ENCODE data around the gene SPAG16. TPM values are rescaled to one million over a fixed set of nuclear protein-coding genes. Genes with fewer than 3 reads are reported as not detected.

SPAG16 gene
- total RNA-seq, 1 donor from 2014 or later: 7.6 TPM

DNA sequence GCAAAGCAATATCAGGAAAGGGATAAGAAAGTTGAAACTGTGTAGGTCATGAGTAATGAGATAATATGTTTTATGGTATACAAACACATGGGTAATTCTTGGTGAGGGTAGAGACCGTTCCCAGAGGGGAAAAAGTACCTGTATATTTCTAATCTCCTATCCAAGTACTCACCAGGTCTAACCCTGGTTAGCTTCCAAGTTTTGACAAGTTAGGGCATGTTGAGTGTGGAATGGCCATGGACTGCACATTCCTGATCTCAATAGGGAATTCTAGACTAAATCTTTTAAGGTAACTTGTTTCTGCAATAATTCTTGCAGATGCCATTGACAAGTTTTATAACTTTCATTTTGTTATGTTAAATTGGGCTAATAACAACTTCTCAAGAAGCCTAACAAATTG is 216.6 kb downstream of the SPAG16 start:
- H3K4me1 ChIP-seq: no peaks in the 10 kb centered on the region
- TF ChIP-seq, protein P1, sequence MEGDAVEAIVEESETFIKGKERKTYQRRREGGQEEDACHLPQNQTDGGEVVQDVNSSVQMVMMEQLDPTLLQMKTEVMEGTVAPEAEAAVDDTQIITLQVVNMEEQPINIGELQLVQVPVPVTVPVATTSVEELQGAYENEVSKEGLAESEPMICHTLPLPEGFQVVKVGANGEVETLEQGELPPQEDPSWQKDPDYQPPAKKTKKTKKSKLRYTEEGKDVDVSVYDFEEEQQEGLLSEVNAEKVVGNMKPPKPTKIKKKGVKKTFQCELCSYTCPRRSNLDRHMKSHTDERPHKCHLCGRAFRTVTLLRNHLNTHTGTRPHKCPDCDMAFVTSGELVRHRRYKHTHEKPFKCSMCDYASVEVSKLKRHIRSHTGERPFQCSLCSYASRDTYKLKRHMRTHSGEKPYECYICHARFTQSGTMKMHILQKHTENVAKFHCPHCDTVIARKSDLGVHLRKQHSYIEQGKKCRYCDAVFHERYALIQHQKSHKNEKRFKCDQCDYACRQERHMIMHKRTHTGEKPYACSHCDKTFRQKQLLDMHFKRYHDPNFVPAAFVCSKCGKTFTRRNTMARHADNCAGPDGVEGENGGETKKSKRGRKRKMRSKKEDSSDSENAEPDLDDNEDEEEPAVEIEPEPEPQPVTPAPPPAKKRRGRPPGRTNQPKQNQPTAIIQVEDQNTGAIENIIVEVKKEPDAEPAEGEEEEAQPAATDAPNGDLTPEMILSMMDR (IDR thresholded peaks at IDR 0.05): no peak
- intact Hi-C loops (cut with DNase I): no loop called here
- H3K27me3 ChIP-seq: no peaks in the 10 kb centered on the region
- no peaks in the 10 kb centered on the region for H3K9me3 ChIP-seq
- no peaks in the 10 kb centered on the region for H3K36me3 ChIP-seq
- no peak overlapping the region for H3K27ac ChIP-seq
- H3K4me3 ChIP-seq: no peak overlapping the region
- DNase-seq (ENCODE audit: low spot score in 2 of 2): no peak

DNA sequence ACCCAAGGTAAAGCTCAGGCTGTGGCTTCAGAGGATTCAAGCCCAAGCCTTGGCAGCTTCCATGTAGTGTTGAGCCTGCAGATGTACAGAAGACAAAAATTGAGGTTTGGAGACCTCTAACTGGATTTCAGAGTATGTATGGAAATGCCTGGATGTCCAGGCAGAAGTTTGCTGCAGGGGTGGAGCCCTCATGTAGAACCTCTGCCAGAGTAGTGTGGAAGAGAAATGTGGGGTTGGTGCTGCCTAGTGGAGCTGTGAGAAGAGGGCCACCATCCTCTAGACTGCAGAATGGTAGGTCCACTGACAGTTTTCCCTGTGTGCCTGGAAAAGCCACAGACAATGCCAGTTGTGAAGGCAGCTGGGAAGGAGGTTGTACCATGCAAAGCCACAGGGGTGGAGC is 239.9 kb downstream of the SPAG16 start:
- intact Hi-C loops (cut with DNase I): no loop called here
- no peak overlapping the region for H3K27ac ChIP-seq
- no peaks in the 10 kb centered on the region for H3K36me3 ChIP-seq
- H3K4me3 ChIP-seq: no peak overlapping the region
- TF ChIP-seq, protein P1 (IDR thresholded peaks at IDR 0.05): no peak
- H3K9me3 ChIP-seq: no peaks in the 10 kb centered on the region
- no peak for DNase-seq (ENCODE audit: low spot score in 2 of 2)
- H3K27me3 ChIP-seq: no peaks in the 10 kb centered on the region
- no peaks in the 10 kb centered on the region for H3K4me1 ChIP-seq

DNA sequence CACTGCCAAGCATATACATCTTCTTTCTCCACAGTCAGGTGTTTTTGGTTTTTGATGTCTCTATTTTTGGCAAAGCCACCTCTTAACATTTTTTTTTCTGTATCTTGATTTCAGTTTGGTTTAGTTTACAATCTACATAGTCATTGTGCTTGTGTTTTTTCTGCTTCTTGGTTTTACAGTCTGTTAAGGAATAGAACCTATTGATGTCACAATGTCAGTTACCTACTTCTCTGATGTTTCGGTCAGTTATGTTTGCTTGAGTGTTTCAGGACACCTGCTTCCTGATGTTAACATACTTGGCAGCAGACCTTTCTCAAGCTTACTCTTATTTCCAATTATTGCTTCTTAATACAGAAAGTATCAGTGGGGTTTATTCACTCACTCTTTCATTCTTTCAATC is 253.3 kb downstream of the SPAG16 start:
- H3K4me1 ChIP-seq: no peaks in the 10 kb centered on the region
- TF ChIP-seq, protein P1 (IDR thresholded peaks at IDR 0.05): no peak
- no peaks in the 10 kb centered on the region for H3K36me3 ChIP-seq
- no peaks in the 10 kb centered on the region for H3K9me3 ChIP-seq
- intact Hi-C loops (cut with DNase I): no loop called here
- H3K4me3 ChIP-seq: no peak overlapping the region
- no peak for DNase-seq (ENCODE audit: low spot score in 2 of 2)
- H3K27ac ChIP-seq: no peak overlapping the region
- H3K27me3 ChIP-seq: no peaks in the 10 kb centered on the region

DNA sequence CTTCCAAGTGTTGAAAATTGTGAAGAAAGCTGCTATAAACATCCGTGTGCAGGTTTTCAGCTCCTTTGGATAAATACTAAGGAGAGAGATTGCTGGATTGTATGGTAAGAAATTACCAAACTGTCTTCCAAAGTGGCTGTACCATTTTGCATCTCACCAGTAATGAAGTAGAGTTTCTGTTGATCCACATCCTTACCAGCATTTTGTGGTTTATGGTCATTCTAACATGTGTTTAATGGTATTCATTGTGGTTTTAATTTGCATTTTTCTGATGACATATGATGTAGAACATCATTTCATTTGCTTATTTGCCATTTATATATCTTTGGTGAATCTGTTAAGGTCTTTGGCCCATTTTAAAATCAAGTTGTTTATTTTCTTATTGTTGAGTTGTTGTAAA is 260.7 kb downstream of the SPAG16 start:
- no peak overlapping the region for H3K27ac ChIP-seq
- no peaks in the 10 kb centered on the region for H3K36me3 ChIP-seq
- intact Hi-C loops (cut with DNase I): no loop called here
- no peak for DNase-seq (ENCODE audit: low spot score in 2 of 2)
- TF ChIP-seq, protein P1 (IDR thresholded peaks at IDR 0.05): no peak
- no peaks in the 10 kb centered on the region for H3K4me1 ChIP-seq
- no peaks in the 10 kb centered on the region for H3K27me3 ChIP-seq
- H3K4me3 ChIP-seq: no peak overlapping the region
- H3K9me3 ChIP-seq: no peaks in the 10 kb centered on the region

DNA sequence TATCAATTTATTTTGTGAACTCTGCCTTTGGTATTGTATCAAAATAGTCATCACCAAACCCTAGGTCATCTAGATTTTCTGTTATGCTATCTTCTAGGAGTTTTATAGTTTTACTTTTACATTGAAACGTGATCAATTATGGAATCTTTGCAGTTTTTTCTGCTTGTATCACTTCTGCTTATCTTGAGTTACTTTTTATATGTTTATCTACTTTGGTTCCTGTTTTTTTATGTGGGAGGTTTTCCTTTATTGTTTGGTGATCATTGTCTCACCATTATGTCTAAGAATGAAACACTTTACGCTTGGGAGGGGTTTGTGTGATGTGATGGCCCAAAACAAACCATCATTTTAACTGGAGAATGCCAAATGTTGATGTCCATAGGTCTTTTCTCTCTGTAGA is 261.2 kb downstream of the SPAG16 start:
- TF ChIP-seq, protein P1 (IDR thresholded peaks at IDR 0.05): no peak
- H3K4me1 ChIP-seq: no peaks in the 10 kb centered on the region

DNA sequence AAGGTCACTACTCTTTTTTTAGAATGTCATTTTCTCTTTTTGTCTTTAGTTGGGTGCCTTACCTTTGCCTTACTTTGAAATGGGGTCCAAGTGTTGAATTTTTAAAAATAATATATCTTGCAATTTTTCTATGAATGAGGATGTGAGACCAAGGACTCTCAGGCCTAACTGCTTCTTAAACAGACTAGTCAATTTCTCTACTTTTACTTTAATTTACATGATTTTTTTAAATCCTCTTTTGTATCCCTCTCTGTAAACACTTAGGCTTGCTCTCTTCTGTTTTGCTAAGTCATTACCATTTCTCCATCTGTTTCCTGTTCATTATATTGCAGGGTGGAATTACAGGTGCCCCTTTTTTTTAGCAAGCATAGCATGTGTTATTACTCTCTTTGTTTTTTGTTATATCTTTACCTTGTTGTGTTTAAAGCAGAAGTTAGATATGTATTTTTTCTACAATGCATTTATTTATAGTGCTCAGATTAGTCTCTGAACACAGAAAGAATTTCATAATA is 261.8 kb downstream of the SPAG16 start:
- H3K4me1 ChIP-seq: no peaks in the 10 kb centered on the region
- H3K27ac ChIP-seq: no peak overlapping the region
- H3K4me3 ChIP-seq: no peak overlapping the region
- intact Hi-C loops (cut with DNase I): no loop called here
- no peaks in the 10 kb centered on the region for H3K27me3 ChIP-seq
- H3K36me3 ChIP-seq: no peaks in the 10 kb centered on the region
- TF ChIP-seq, protein P1 (IDR thresholded peaks at IDR 0.05): no peak
- DNase-seq (ENCODE audit: low spot score in 2 of 2): no peak
- H3K9me3 ChIP-seq: no peaks in the 10 kb centered on the region

More for the DNA sequence above, 261.2 kb downstream of the SPAG16 start:
- Histone ChIP-seq H3K27ac (no peak overlapping the region), H3K36me3 (no peaks in the 10 kb centered on the region), H3K27me3 (no peaks in the 10 kb centered on the region), H3K9me3 (no peaks in the 10 kb centered on the region), H3K4me3 (no peak overlapping the region)
- DNase-seq (ENCODE audit: low spot score in 2 of 2): no peak
- intact Hi-C loops (cut with DNase I): no loop called here
